Endothelial cell of umbilical vein (primary cell): ENCODE data around the gene HTRA3. TPM values are rescaled to one million over a fixed set of nuclear protein-coding genes. Genes with fewer than 3 reads are reported as not detected.

Experiments used
- BruUV-seq: library from RNA; stranded (reverse); fragments of 400-500 nt; replicated peaks from 2 replicates; lab custom pipeline; 2021; lab: Mats Ljungman, UMichigan
- CTCF ChIA-PET: fragments of 300-600, 350-600 bp; sonication (Branson Sonifier 250); formaldehyde crosslinking; loops from one replicate; lab custom pipeline; 2021; ENCODE audit warnings: antibody characterized with exemption, inconsistent platforms; lab: Charles Lee
- POLR2A ChIA-PET: fragments of 300-600, 350-600 bp; sonication (Branson Sonifier 250); formaldehyde crosslinking; loops from one replicate; lab custom pipeline; 2021; ENCODE audit warnings: antibody characterized with exemption, inconsistent platforms; lab: Charles Lee
- DNase-seq: peaks from one replicate; pipeline ENCODE4 v3.0.0-alpha.2; 2011; ENCODE audit warnings: low read depth, low spot score
- FAIRE-seq: peaks from 2 replicates; lab custom pipeline; 2011; peaks lifted over from hg19 to GRCh38; lab: Jason Lieb, UNC
- H2AFZ ChIP-seq: 2 replicates; pipeline ENCODE4 v1.6.0; 2012; ENCODE audit warnings: low read depth, low read length, control low read depth, inconsistent platforms
- H3K27ac ChIP-seq: 2 replicates; pipeline ENCODE4 v1.5.1; 2011; ENCODE audit warnings: low read depth, mild to moderate bottlenecking, control low read depth, low read length, moderate library complexity; ENCODE audit not compliant: insufficient read depth
- H3K27me3 ChIP-seq, 2 experiments: 2 replicates each; pipeline versions ENCODE4 v1.6.0 to v1.6.1; 2011; ENCODE audit warnings: low read length in 2 of 2, mixed read lengths in 1 of 2; ENCODE audit not compliant: control insufficient read depth in 2 of 2, insufficient read depth in 2 of 2
- H3K36me3 ChIP-seq, 2 experiments: 2 replicates in 1 of 2; 3 replicates in 1 of 2; pipeline ENCODE4 v1.5.1; 2011; ENCODE audit warnings: low read length in 2 of 2, mild to moderate bottlenecking in 1 of 2, moderate library complexity in 1 of 2; ENCODE audit not compliant: control insufficient read depth in 2 of 2, insufficient read depth in 2 of 2; ENCODE audit errors: extremely low read depth in 1 of 2
- H3K4me1 ChIP-seq: 3 replicates; pipeline ENCODE4 v1.5.1; 2011; ENCODE audit warnings: mild to moderate bottlenecking, low read length; ENCODE audit not compliant: control insufficient read depth, insufficient read depth; ENCODE audit errors: extremely low read depth
- H3K4me2 ChIP-seq: 2 replicates; pipeline ENCODE4 v1.6.1; 2011; ENCODE audit warnings: low read length, control low read depth, mixed read lengths; ENCODE audit not compliant: insufficient read depth
- H3K4me3 ChIP-seq, 3 experiments: fragments of 200-600 bp in 1 of 3; sonication (generic), shearing (Covaris generic) in 1 of 3; replicated peaks in 1 of 3; 2 replicates each; pipeline ENCODE4 v1.5.1; 2011 to 2016; ENCODE audit warnings: control low read depth in 3 of 3, low read length in 3 of 3, mild to moderate bottlenecking in 2 of 3, inconsistent platforms in 1 of 3, low read depth in 1 of 3, moderate library complexity in 1 of 3; ENCODE audit not compliant: insufficient read depth in 1 of 3
- H3K79me2 ChIP-seq: 2 replicates; pipeline ENCODE4 v1.6.0; 2012; ENCODE audit warnings: low read length, inconsistent platforms; ENCODE audit not compliant: control insufficient read depth, insufficient read depth
- H3K9ac ChIP-seq: replicated peaks from 2 replicates; pipeline ENCODE3; 2011; ENCODE audit warnings: low read length, control low read depth; ENCODE audit not compliant: insufficient read depth; ENCODE audit errors: extremely low read depth
- H3K9me1 ChIP-seq: replicated peaks from 3 replicates; pipeline ENCODE4 v1.6.0; 2011; ENCODE audit warnings: mild to moderate bottlenecking, low read length; ENCODE audit not compliant: control insufficient read depth, insufficient read depth; ENCODE audit errors: extremely low read depth
- H3K9me3 ChIP-seq: replicated peaks from 2 replicates; pipeline ENCODE4 v1.5.1; 2012; ENCODE audit warnings: low read length, inconsistent platforms; ENCODE audit not compliant: control insufficient read depth, insufficient read depth
- H4K20me1 ChIP-seq: replicated peaks from 2 replicates; pipeline ENCODE3; 2011; ENCODE audit warnings: mild to moderate bottlenecking, low read length; ENCODE audit not compliant: control insufficient read depth, insufficient read depth; ENCODE audit errors: extremely low read depth
- EZH2 ChIP-seq: IDR thresholded peaks from 2 replicates; pipeline ENCODE4 v1.6.1; 2012; ENCODE audit warnings: borderline replicate concordance, low read depth, mild to moderate bottlenecking, moderate library complexity, low read length, inconsistent platforms; ENCODE audit not compliant: severe bottlenecking
- FOS ChIP-seq: IDR thresholded peaks from 2 replicates; pipeline ENCODE4 v1.6.1; 2011; ENCODE audit warnings: mild to moderate bottlenecking, low read length, moderate library complexity, borderline replicate concordance; ENCODE audit not compliant: insufficient read depth
- GATA2 ChIP-seq: IDR thresholded peaks from 2 replicates; pipeline ENCODE4 v1.7.0; 2011; ENCODE audit warnings: low read depth, mild to moderate bottlenecking, moderate library complexity, mixed read lengths, low read length; ENCODE audit not compliant: insufficient read length, insufficient read depth
- JUN ChIP-seq: IDR thresholded peaks from 2 replicates; pipeline ENCODE4 v1.6.1; 2011; ENCODE audit warnings: borderline replicate concordance, low read depth; ENCODE audit not compliant: insufficient read length, insufficient read depth
- MYC ChIP-seq: IDR thresholded peaks from one replicate; pipeline ENCODE4 v1.6.1; 2011; ENCODE audit warnings: mild to moderate bottlenecking, low read depth, low read length
- POLR2A ChIP-seq: IDR thresholded peaks from 2 replicates; pipeline ENCODE4 v1.6.1; 2012; ENCODE audit warnings: low read depth, mild to moderate bottlenecking, control low read depth, low read length
- POLR2AphosphoS5 ChIP-seq: IDR thresholded peaks from 2 replicates; pipeline ENCODE4 v1.6.1; 2012; ENCODE audit warnings: low read depth, mild to moderate bottlenecking, control low read depth, low read length, moderate library complexity; ENCODE audit not compliant: insufficient read depth
- dilution Hi-C: fragments of 300-500 bp; cut with MboI; formaldehyde crosslinking; loops from one replicate; pipeline ENCODE4 v1.15.0; 2019; ENCODE audit warnings: low sequenced_read_pairs; ENCODE audit not compliant: extremely low pct_ligation_motif_present
- intact Hi-C: fragments of 100-400 bp; cut with micrococcal nuclease; formaldehyde crosslinking; loops from one replicate; pipeline ENCODE4 v1.10.0; 2022
- polyA plus RNA-seq, 4 experiments: library from polyadenylated mRNA; depleted of rRNA in 3 of 4; stranded (reverse) in 3 of 4; unstranded in 1 of 4; fragments of >200 nt; gene quantifications; 2 replicates each; pipeline versions ENCODE4 v1.2.1 to v1.2.3, GENCODE V29; 2011 to 2012; ENCODE audit warnings: missing spikeins in 1 of 4
- total RNA-seq: library from RNA; stranded (reverse); gene quantifications from 2 replicates; pipeline ENCODE4 v1.2.3, GENCODE V29; 2021
- TF ChIP-seq, protein P1 (sequence below), 2 donors: IDR thresholded peaks; 1 replicate in 1 of 2; 2 replicates in 1 of 2; pipeline ENCODE4 v1.5.1; 2011; ENCODE audit warnings: low read length in 2 of 2, mild to moderate bottlenecking in 2 of 2, moderate library complexity in 2 of 2, control low read depth in 1 of 2, inconsistent platforms in 1 of 2, low read depth in 1 of 2; ENCODE audit not compliant: insufficient read depth in 1 of 2; ENCODE audit errors: extremely low read depth in 1 of 2
- TF ChIP-seq, protein P2 (sequence below): IDR thresholded peaks from 2 replicates; pipeline ENCODE4 v1.6.1; 2011; ENCODE audit not compliant: insufficient read depth, insufficient read length

The HTRA3 gene
- total and polyA plus RNA-seq, 2 donors (not counting 3 experiments of a cell fraction or from before 2014, with no cell fraction given), result 9.0 to 12.0 TPM

- no peak for FAIRE-seq
- dilution Hi-C loops (no loop called here), intact Hi-C loops (no loop called here)
- H3K4me3 ChIP-seq, result no peak overlapping the region
- H3K4me1 ChIP-seq, result no peaks in the 10 kb centered on the region
- no peaks in the 10 kb centered on the region for H3K79me2 ChIP-seq
- DNase-seq, result no peak
- no peaks in the 10 kb centered on the region for H4K20me1 ChIP-seq
- no peaks in the 10 kb centered on the region for H3K9me1 ChIP-seq
- H3K27me3 ChIP-seq, result peaks cover 0 to 8% of the 10 kb centered on the region in 2 experiments
- ChIA-PET CTCF (interaction anchor here (2.5 kb wide), 1 partner anchor 34 kb away, joined by 9 read pairs; no protein-coding TSS in a partner anchor), POLR2A (no interaction called here)
- H3K9me3 ChIP-seq, result no peaks in the 10 kb centered on the region
- no peak overlapping the region for H2AFZ ChIP-seq
- no peak overlapping the region for H3K4me2 ChIP-seq
- no peaks in the 10 kb centered on the region for H3K36me3 ChIP-seq
- no peak overlapping the region for H3K27ac ChIP-seq
- no peak overlapping the region for H3K9ac ChIP-seq
- BruUV-seq, result no TSS peak
- TF ChIP-seq POLR2A (no peak), POLR2AphosphoS5 (no peak), FOS (no peak), MYC (no peak), GATA2 (no peak), EZH2 (no peak), JUN (no peak)
- TF ChIP-seq, protein P1, sequence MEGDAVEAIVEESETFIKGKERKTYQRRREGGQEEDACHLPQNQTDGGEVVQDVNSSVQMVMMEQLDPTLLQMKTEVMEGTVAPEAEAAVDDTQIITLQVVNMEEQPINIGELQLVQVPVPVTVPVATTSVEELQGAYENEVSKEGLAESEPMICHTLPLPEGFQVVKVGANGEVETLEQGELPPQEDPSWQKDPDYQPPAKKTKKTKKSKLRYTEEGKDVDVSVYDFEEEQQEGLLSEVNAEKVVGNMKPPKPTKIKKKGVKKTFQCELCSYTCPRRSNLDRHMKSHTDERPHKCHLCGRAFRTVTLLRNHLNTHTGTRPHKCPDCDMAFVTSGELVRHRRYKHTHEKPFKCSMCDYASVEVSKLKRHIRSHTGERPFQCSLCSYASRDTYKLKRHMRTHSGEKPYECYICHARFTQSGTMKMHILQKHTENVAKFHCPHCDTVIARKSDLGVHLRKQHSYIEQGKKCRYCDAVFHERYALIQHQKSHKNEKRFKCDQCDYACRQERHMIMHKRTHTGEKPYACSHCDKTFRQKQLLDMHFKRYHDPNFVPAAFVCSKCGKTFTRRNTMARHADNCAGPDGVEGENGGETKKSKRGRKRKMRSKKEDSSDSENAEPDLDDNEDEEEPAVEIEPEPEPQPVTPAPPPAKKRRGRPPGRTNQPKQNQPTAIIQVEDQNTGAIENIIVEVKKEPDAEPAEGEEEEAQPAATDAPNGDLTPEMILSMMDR (IDR thresholded peaks at IDR 0.05; ENCODE audit: extremely low read depth in 1 of 2, insufficient read depth in 1 of 2, low read depth in 1 of 2, low read length in 2 of 2), result no peak
- TF ChIP-seq, protein P2, sequence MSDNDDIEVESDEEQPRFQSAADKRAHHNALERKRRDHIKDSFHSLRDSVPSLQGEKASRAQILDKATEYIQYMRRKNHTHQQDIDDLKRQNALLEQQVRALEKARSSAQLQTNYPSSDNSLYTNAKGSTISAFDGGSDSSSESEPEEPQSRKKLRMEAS, result no peak
These were observed 31.3 kb downstream of the HTRA3 start for GRCh38 chr4:8300832-8301231.
